Renal cortex interstitium (tissue), 11 donors: ENCODE data around the gene C15orf39. TPM values are rescaled to one million over a fixed set of nuclear protein-coding genes. Genes with fewer than 3 reads are reported as not detected.

Source experiments
- DNase-seq, 11 donors: peaks; one replicate each; pipeline ENCODE4 v3.0.0-alpha.2; 2013; ENCODE audit warnings: low read depth in 9 of 11, low spot score in 4 of 11; ENCODE audit errors: extremely low read depth in 1 of 11
- polyA plus RNA-seq, 3 donors: library from polyadenylated mRNA; unstranded; fragments of 120-200 nt; gene quantifications; one replicate each; pipeline ENCODE4 v1.2.1, GENCODE V29; 2013; ENCODE audit not compliant: insufficient read length in 3 of 3

The C15orf39 gene
- polyA plus RNA-seq, 3 donors = 9.0 to 12.3 (median 11.9) TPM

DNA sequence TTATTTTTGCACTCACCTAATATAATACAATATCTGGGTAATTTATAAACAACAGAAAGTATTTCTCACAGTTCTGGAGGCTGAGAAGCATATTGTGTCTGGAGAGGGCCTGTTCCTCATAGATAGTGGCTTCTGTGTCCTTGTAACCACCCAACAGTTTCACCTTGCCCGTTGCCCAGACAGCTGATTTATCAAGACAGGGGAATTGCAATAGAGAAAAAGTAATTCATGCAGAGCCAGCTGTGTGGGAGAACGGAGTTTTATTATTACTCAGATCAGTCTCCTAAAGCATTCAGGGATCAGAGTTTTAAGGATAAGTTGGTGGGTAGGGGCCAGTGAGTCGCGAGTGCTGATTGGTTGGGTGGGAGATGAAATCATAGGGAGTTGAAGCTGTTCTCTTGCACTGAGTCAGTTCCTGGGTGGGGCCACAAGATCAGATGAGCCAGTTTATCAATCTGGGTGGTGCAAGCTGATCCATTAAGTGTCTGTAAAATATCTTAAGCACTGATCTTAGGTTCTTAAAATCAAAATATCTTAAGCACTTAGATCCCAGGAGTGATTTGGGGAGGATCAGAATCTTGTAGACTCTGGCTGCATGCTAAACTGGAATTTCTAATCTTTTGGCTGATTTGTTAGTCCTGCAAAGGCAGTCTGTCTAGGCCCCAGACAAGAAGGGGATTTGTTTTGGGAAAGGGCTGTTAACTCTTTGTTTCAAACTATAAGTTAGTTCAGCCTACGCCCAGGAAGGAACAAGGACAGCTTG, 33.9 kb upstream of the C15orf39 start:
- no peak for DNase-seq

DNA sequence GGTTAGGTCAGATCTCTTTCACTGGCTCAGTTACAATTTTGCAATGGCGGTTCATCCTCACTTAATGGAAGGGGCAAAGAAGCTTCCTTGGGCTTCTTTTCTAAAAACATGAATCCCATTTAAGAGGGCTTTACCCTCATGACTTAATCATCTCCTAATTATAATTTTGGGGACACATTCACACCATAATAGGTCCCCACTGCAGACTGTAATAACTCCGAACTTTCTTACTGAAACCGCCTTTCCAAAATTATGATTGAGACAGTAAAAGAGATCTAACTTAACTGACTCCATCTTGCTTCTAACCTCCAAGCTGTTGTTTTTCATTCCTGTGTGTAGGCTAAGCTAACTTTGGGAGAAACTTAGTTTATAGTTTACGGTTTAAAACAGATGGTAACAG, 33.3 kb upstream of the C15orf39 start:
- no peak for DNase-seq

DNA sequence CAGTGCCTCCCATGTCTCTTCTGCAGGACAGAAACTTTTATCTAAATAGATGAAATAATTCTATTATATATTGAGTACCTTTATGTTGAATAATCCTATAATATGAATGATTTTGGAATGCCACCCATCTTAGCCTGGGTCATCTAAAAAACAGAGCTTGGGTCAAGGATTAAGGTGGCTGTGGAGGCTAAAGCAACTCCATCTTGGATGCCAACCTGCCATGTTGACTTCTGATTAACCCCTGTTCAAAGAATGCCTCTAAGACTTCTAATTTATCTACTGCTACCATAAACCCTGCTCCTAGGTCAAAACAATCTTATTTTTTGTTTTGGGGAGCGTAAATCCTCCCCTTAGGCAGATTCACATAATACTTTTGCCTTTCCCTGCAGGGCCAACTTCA, 31.5 kb upstream of the C15orf39 start:
- no peak for DNase-seq

GRCh38 chr15:75170711-75171341, 30.9 kb upstream of the C15orf39 start:
- DNase-seq = no peak

DNA sequence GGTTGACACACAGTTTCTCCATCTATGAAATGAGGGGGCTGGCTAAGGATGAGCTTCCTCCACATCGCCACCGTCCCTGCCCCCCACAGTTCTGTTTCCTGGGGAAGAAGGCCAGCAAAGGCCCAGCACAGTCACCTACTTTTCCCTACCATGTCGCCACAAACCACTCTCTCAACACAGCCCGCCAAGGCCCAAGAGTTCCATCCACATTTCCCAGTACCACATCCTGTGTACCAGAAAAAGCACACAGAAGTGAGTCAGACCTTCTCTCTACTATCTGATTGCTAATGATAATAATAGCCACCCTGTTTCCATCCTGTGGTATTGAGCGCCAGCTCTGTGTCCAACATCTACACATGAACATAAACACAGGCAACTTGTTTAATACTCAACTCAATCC, 30.3 kb upstream of the C15orf39 start:
- no peak for DNase-seq

- no peak for DNase-seq
These were observed 29.3 kb upstream of the C15orf39 start for GRCh38 chr15:75172284-75172820.

DNA sequence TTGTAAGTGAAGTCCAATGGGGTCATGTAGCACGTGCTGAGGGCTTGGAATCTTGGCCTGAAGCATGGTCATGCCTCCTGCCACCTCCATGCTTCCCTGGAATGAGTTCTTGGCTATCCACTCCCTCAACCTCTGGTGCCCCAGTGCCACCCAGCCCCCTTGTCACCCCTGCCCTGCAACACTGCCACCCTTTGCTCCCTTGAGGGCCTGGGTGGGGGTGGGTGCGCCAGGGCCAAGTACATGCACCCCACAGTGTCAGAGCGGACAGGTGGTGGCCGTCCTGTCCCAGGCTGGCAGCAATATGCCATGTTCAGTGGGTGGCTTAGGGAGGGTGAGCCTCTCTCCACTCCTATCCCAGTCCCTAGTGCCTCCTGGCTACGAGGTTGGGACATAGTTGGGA, 27.6 kb upstream of the C15orf39 start:
- DNase-seq = no peak

DNA sequence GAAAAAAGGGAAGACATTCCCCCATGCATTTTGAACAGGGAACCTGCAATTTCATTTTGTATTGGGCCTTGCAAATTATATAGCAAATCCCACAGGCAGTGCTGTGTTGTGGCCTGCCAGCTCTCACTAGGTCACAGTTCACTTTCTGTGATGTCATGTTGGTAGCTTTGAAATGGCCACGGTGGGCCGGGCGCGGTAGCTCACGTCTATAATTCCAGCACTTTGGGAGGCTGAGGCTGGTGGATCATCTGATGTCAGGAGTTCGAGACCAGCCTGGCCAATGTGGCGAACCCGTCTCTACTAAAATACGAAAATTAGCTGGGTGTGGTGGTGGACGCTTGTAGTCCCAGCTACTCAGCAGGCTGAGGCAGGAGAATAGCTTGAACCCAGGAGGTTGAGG, 27.0 kb upstream of the C15orf39 start:
- no peak for DNase-seq

DNA sequence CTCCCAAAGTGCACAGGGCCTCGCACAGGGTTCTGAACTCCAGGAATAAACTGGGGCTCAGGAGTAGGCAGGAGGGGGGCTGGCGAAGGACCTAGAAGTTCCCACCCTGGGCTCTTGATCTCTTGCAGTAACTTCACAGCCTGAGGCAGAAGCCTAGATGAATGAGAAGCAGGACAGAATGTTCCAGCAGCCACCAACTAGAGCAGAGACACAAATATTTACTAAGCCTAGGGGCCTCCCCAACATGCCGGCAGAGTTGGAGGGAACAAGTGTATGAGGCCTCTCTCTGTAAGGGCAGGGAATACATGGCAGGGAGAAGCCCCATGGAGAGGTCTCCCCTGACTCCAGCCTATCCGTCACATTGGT, 25.3 kb upstream of the C15orf39 start:
- no peak for DNase-seq

- no peak for DNase-seq
These were observed 24.2 kb upstream of the C15orf39 start for GRCh38 chr15:75177360-75178071.

DNA sequence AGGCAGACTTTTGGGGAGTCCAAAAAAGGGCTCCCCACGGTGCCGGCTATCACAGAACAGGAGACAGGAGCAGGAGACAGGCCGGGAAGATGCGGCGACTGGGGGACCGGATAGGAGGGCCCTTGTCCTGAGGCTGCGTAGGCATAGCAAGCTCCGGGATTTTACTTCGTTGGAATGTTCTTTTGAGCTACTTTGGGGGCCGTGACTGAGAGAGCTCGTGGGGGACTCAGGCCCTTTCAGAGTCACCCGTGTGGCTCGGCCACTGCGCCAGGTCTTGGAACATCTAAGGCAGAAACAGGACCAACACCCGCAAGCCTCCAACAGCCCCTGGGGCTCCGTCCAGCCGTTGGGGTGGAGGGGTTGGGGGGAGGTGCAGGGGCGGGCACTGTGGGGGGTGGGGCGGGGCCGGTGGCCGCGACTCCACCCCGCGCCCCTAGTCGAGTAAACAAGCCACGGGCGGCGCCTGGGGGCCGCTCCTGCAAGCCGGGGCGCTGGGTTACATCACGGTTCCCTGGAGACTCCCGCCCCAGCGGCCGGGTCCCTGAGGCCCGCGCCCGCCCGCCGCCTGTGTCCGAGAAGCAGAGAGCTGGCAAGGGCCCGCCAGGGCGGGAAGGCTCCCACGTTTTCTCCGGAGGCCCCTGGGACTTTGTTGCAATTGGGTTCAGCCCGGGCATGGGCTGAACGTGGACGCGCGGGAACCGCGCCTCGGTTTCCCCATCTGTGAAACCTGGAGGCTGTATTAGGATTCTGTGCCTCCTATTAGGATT, 23.3 kb upstream of the C15orf39 start:
- no peak for DNase-seq

- no peak for DNase-seq
These were observed 22.5 kb upstream of the C15orf39 start for GRCh38 chr15:75178938-75179745.

- no peak for DNase-seq
These were observed 21.9 kb upstream of the C15orf39 start for GRCh38 chr15:75179746-75180140.

DNA sequence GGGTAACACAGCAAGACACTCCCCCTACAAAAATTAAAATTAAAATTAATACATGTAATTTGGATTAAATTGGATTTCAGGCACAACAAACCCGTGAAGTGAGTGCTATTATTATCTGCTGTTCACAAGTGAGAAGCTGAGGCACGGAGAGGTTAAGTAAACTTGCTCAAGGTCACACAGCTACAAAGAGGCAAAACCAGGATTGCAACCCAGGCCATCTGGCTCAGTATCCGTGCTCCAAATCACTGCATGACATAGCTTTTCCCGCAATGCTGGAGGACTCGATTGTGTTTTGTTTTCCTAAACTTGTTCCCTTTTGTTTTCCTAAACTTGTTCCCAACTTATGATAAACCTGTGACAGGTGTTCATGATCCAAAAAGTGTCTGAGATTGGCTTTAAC, 19.9 kb upstream of the C15orf39 start:
- no peak for DNase-seq

GRCh38 chr15:75182187-75183131, 19.2 kb upstream of the C15orf39 start:
- no peak for DNase-seq

- DNase-seq = no peak
These were observed 16.2 kb upstream of the C15orf39 start for GRCh38 chr15:75185271-75186029.

DNA sequence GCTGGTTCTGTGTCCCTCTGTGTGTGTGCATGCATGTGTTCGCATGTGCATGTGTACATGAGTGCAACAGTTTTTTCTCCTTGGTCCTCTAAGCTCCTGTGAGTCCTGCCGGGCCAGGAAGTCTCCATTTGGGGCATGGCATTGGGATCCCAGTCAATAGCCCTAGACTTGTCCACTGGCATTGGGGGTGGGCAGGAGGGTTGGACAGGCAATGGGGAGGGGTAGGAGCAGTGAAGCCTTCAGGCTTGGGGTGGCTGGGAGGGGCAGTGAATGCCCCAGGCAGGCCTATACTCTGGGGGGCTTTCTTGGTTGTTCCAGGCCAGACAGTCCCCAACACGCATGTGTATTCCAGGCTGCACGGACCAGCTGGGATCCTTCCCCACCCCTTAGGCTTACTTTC, 15.6 kb upstream of the C15orf39 start:
- no peak for DNase-seq
